Right ventricle myocardium superior (tissue), 1 donor: Measurements from ENCODE around the gene DENND5B. TPM values are rescaled to one million over a fixed set of nuclear protein-coding genes. Genes with fewer than 3 reads are reported as not detected.
"Not testable (repeated sequence)": the region's sequence is repeated elsewhere in the genome, so short reads cannot be mapped to it uniquely, and the experiment has no call there.

Experiments used
- ATAC-seq: fragments of 200-7000 bp; cut with Tn5 transposase; one replicate; pipeline ENCODE4 v1.9.1; 2020; ENCODE audit warnings: mild to moderate bottlenecking; ENCODE audit not compliant: poor library complexity
- DNase-seq: peaks from one replicate; pipeline ENCODE4 v3.0.0-alpha.2; 2020
- intact Hi-C: fragments of 100-400 bp; cut with DNase I; formaldehyde crosslinking; loops from one replicate; pipeline ENCODE4 v1.11.2; 2022
- total RNA-seq: library from RNA; stranded (reverse); fragmentation: NEBNext Ultra II Directional; extraction: Animal tissue kit (Norgen Biotek cat#: 25700); gene quantifications from one replicate; pipeline ENCODE4 v1.2.1, GENCODE V29; 2021
- donor health status: DM: no; HTN: yes; CAD: no; lungs with severe emphysema.

Gene DENND5B
- total RNA-seq, 1 donor from 2014 or later = 36.7 TPM

DNA sequence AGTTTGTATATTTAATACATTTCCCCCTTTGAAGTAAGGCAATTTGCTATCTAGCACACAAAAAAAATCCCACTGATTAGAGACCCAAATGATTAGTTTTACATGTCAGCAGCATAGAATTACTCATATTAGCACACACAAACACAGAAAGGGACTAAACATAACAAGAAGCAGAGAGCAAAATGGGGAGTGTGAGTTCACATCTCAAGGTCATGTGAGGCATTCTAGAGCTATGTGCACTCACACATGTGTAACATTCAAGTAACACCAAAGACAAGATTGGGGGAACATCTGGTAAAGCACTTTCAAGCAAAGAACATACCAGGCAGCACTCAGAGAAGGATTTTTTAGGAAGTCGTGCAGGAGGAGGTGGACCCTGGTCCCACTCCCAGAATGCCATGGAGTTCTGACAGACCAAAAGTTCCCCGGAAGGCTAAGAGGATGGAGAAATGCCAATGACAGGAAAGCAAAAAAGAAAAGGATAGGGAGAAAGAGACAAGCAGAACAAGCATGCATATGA lies 159.2 kb downstream of the DENND5B start:
- ATAC-seq = no peak
- intact Hi-C loops = no loop called here
- DNase-seq = no peak

- ATAC-seq = no peak
- no peak for DNase-seq
- intact Hi-C loops = no loop called here
Observed at GRCh38 chr12:31423405-31423804, 167.5 kb downstream of the DENND5B start.

DNA sequence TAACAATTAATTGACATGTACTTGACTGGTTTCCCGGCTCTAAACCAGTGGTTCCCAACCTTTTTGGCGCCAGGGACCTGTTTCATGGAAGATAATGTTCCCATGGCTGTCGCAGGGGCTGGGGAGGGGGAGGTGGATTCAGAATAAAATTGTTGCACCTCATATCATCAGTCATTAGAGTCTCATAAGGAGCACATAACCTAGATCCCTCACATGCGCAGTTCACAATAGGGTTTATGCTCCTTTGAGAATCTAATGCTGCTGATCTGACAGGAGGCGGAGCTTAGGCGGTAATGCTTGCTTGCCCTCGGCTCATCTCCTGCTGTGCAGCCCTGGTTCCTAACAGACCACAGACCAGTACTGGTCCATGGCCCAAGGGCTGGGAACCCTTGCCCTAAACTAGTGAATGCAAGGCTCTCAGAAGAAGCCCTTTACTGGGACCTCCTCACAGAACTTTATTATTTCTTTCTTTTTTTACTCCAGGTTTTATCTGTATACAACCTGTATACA lies 178.6 kb downstream of the DENND5B start:
- intact Hi-C loops = no loop called here
- ATAC-seq (no peak), DNase-seq (no peak)

GRCh38 chr12:31408763-31409162 lies 182.2 kb downstream of the DENND5B start:
- no peak for ATAC-seq
- intact Hi-C loops = no loop called here
- no peak for DNase-seq

DNA sequence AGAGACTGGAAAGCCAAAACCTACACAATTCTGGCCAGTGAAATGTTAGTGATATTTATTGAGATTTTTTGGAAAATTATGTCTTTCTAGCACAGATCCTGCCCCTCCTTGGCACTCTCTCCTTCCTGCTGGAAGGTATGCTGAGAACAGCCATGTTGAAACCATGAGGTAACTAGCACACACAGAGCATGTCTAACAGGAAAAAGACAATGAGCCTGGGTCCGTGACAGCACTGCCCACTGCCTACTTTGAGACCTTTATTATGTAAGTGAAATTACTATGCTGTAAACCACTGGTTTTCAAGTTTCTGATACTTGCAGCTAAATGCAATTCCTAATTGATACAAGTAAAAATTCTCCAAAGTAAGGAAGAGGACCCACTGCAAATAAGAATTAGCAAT lies 183.4 kb downstream of the DENND5B start:
- ATAC-seq (no peak), DNase-seq (no peak)
- intact Hi-C loops = no loop called here

DNA sequence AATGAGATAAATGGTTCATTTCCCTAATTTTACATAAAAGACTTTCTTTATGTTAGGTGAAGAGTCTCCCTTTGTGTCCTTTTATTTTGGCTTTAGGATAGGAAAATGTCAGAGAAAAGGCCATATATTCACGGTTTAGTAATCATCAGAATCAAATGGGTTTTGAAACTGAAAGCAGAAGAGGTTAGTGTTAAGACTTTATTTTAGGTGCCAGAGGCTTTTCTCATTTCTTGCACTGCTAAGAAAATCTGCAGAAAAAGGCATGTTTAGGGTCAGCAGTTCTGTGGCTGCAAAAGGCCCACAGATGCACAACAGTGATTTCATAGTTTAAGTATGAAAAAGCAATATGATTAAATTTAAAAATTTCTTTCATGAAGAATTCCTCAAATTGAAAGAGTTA lies 184.6 kb downstream of the DENND5B start:
- no peak for ATAC-seq
- DNase-seq = no peak
- intact Hi-C loops = no loop called here

DNA sequence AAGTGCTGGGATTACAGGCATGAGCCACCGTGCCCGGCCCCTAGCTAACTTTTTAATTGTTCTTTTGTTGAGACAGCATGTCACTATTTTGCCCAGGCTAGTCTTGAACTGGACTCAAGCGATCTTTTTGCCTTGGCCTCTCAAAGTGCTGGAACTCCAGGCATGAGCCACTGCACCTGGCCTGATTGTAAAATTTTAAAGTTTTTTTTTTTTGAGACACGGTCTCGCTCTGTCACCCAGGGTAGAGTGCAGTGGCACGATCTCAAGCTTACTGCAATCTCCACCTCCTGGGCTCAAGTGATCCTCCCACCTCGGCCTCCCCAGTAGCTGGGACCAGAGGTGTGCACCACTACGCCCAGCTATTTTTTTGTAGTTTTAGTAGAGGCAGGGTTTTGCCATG lies 185.9 kb downstream of the DENND5B start:
- no peak for ATAC-seq
- intact Hi-C loops = no loop called here
- no peak for DNase-seq

DNA sequence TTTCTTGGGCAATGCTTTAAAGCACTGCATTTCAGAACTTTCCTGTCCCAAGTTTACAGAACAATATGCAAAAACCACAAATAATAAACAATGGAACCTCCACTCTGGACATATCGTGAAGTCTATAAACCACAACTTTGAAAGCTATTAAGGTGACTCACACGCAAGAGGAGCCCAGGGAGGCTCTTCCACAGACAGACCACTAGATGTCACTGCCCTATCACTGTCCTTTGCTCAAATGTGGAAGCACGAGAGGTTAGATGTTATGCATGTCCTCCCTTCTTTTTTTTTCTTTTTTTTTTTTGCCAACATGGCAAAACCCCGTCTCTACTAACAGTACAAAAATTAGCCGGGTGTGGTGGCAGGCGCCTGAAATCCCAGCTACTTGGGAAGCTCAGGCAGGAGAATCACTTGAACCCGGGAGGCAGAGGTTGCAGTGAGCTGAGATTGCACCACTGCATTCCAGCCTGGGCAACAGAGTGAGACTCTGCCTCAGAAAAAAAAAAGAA lies 187.8 kb downstream of the DENND5B start:
- intact Hi-C loops = loop anchor here (2.0 kb wide), 1 partner anchor 234 kb away; no protein-coding TSS in a partner anchor
- not testable (repeated sequence) for DNase-seq
- ATAC-seq = peak; percentile 98

DNA sequence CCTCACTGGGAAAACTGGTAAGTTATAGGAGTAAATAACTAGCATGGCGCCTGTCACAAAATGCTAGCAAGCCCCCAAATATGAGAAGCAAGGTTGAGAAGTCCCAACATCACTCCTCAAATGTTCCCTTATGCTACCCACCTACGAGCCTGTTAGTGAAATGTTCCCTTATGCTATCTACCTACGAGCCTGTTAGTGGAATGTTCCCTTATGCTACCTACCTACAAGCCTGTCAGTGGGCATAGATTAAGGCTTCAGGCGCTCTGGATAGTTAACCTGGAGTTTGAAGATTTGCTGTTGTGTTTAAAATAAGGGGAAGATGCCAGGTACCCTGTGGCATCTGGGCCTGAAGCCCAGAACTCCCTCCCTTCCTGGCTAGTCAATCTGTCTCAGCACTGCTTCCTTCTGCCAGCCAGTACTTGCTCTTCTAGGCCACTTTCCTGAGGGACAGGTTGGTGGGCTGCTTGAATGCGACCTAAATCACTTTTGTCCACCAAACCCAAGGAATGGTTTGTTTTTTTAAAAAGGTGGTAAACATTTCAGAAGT lies 197.9 kb downstream of the DENND5B start:
- no peak for ATAC-seq
- no peak for DNase-seq
- intact Hi-C loops = no loop called here

- intact Hi-C loops = no loop called here
- DNase-seq (no peak), ATAC-seq (no peak)
Observed at GRCh38 chr12:31390991-31391390, 199.9 kb downstream of the DENND5B start.

GRCh38 chr12:31388713-31389112 lies 202.2 kb downstream of the DENND5B start:
- DNase-seq = no peak
- ATAC-seq = no peak
- intact Hi-C loops = no loop called here

DNA sequence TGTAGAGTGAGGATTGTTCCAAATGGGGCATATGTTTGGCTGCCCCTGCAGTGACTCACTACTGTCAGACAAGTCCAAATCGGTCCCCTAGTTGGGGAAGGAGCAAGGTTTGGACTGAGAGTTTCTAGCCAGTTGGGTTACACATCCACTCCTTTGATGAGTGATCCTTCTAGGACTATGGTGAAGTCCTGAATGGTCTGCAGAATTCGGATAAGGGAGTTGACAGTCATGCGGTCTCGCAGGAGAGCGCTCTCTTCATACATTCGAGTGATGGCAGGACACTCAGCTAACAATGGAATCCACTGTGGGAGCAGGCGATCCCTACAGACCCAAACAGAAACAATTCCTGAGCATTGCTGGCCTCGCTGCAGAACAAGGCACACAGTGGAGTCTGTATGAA lies 203.5 kb downstream of the DENND5B start:
- intact Hi-C loops = no loop called here
- ATAC-seq (no peak), DNase-seq (no peak)

- intact Hi-C loops = no loop called here
- DNase-seq = no peak
- no peak for ATAC-seq
Observed at GRCh38 chr12:31387011-31387410, 203.9 kb downstream of the DENND5B start.

DNA sequence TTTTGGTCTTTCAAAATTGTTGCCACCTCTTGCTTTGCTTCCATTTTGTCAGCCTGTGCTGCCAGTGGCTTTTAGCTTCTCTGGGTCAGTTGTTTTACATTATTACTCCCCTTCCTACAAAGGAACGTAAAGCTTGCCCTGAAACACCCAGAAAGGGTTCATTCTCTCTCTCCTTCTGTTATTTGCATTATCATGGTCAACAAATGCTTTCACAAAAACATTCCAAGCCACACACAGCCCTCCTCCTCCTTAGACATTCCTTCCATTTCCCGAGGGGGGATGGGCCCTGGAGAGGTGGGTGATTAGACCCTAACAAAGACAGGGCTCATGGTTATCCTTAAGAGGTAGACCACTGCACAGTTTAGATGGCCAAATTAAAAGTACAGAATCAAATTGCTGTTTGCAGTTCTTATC lies 204.6 kb downstream of the DENND5B start:
- no peak for DNase-seq
- intact Hi-C loops = no loop called here
- ATAC-seq = no peak

- intact Hi-C loops, DNase-seq, ATAC-seq: not testable (repeated sequence)
Observed at GRCh38 chr12:31377210-31377609, 213.7 kb downstream of the DENND5B start.

DNA sequence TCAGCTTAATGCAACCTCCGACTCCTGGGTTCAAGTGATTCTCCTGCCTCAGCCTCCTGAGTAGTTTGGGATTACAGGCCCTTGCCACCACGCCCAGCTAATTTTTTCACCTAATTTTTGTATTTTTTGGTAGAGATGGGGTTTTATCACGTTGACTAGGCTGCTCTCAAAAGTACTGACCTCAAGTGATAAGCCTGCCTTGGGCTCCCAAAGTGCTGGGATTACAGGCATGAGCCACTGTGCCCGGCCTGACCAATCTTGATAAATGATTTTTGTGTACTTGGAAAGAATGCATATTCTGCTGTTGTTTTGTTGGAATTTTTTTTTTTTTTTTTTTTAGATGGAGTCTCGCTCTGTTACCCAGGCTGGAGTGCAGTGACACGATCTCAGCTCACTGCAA lies 215.5 kb downstream of the DENND5B start:
- intact Hi-C loops, ATAC-seq, DNase-seq: not testable (repeated sequence)

DNA sequence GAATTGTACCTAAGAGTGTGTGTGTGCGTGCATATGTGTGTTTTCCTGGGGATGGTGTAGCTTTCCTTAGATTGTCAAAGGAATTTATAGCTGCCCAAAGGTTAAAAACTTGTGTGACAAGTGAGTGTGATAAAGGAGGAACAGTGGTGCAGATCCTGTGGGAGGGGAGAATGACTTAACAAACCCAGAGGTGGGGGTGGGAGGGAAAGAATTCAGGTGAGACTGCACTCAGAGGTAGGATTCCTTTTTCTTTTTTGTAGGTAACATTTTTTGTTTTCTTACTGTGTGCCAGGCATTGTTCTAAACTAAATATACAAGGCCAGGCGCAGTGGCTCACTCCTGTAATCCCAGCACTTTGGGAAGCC lies 219.7 kb downstream of the DENND5B start:
- no peak for ATAC-seq
- DNase-seq = no peak
- intact Hi-C loops = no loop called here

GRCh38 chr12:31370531-31371255 lies 220.2 kb downstream of the DENND5B start:
- intact Hi-C loops = no loop called here
- ATAC-seq = peak; percentile 34
- DNase-seq = no peak

GRCh38 chr12:31369712-31370521 lies 221.0 kb downstream of the DENND5B start:
- intact Hi-C loops = no loop called here
- DNase-seq (no peak), ATAC-seq (peak; percentile 76)
